ENCODE data around the gene PPFIA1.

DNA sequence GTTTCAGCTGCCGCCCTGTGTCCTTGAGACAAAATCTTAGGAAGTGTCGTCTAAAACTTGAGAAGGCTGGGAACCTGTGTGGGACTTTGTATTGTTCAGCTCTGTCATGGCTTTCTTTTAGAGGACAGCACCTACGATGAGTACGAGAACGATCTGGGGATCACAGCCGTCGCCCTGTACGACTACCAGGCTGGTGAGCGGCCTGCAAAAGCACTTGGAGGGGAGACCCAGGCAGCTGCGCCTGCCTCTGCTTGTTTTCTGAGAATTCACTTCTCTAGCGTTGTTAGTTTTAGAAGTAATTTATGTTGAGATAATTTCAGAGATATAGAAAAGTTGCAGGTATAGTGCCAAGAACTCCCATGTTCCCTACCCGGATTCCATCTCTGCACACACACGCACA lies 163.0 kb downstream of the PPFIA1 start:
- TF ChIP-seq, protein P1, sequence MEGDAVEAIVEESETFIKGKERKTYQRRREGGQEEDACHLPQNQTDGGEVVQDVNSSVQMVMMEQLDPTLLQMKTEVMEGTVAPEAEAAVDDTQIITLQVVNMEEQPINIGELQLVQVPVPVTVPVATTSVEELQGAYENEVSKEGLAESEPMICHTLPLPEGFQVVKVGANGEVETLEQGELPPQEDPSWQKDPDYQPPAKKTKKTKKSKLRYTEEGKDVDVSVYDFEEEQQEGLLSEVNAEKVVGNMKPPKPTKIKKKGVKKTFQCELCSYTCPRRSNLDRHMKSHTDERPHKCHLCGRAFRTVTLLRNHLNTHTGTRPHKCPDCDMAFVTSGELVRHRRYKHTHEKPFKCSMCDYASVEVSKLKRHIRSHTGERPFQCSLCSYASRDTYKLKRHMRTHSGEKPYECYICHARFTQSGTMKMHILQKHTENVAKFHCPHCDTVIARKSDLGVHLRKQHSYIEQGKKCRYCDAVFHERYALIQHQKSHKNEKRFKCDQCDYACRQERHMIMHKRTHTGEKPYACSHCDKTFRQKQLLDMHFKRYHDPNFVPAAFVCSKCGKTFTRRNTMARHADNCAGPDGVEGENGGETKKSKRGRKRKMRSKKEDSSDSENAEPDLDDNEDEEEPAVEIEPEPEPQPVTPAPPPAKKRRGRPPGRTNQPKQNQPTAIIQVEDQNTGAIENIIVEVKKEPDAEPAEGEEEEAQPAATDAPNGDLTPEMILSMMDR (IDR thresholded peaks at IDR 0.05; ENCODE audit: insufficient read depth, low read length), result no peak
- TF ChIP-seq GABPA (IDR thresholded peaks at IDR 0.05; ENCODE audit: low read depth) (no peak), REST (IDR thresholded peaks at IDR 0.05; ENCODE audit: insufficient replicate concordance, low read depth) (no peak), POLR2AphosphoS5 (IDR thresholded peaks at IDR 0.05; ENCODE audit: low read depth) (no peak), SPI1 (IDR thresholded peaks at IDR 0.05; ENCODE audit: borderline replicate concordance, low read depth) (no peak)

Data from HL-60 (cell line).